Esophagus mucosa (tissue), 1 donor: Measurements from ENCODE around the gene PITX1. TPM values are rescaled to one million over a fixed set of nuclear protein-coding genes. Genes with fewer than 3 reads are reported as not detected.
"Not testable (repeated sequence)": the region's sequence is repeated elsewhere in the genome, so short reads cannot be mapped to it uniquely, and the experiment has no call there.

Experiments
- ATAC-seq: fragments of 200-7000 bp; cut with Tn5 transposase; one replicate; pipeline ENCODE4 v1.9.1; 2020
- total RNA-seq: library from RNA; stranded (reverse); gene quantifications from one replicate; pipeline ENCODE4 v1.2.4, GENCODE V29; 2023
- donor health status: DM: yes; HTN: yes; CAD: no.

The PITX1 gene
- total RNA-seq: 689 TPM

GRCh38 chr5:135033901-135034235 is at the start of gene PITX1:
TSS of gene PITX1 (minus strand) at chr5:135034228. CDS start at chr5:135033881, 347 bp downstream.
- ATAC-seq: no peak

GRCh38 chr5:135083334-135083733 is 49.3 kb upstream of the PITX1 start:
- not testable (repeated sequence) for ATAC-seq

- no peak for ATAC-seq
Measured at GRCh38 chr5:135081240-135081639, 47.2 kb upstream of the PITX1 start.

GRCh38 chr5:135079760-135080159 is 45.7 kb upstream of the PITX1 start:
- ATAC-seq: no peak

GRCh38 chr5:135079099-135079681 is 45.2 kb upstream of the PITX1 start:
- ATAC-seq: no peak

- ATAC-seq: no peak
Measured at GRCh38 chr5:135076801-135077200, 42.8 kb upstream of the PITX1 start.

- peak; percentile 70 for ATAC-seq
Measured at GRCh38 chr5:135076051-135076491, 42.0 kb upstream of the PITX1 start.

GRCh38 chr5:135075621-135076020 is 41.6 kb upstream of the PITX1 start:
- ATAC-seq: no peak

GRCh38 chr5:135073761-135074345 is 39.8 kb upstream of the PITX1 start:
- ATAC-seq: no peak

- peak; percentile 93 for ATAC-seq
Measured at GRCh38 chr5:135072387-135073281, 38.6 kb upstream of the PITX1 start.

- ATAC-seq: no peak
Measured at GRCh38 chr5:135071311-135071710, 37.3 kb upstream of the PITX1 start.

- ATAC-seq: no peak
Measured at GRCh38 chr5:135069895-135070657, 36.0 kb upstream of the PITX1 start.

- ATAC-seq: no peak
Measured at GRCh38 chr5:135069016-135069770, 35.2 kb upstream of the PITX1 start.

GRCh38 chr5:135067587-135067986 is 33.6 kb upstream of the PITX1 start:
- ATAC-seq: no peak

- no peak for ATAC-seq
Measured at GRCh38 chr5:135066781-135067180, 32.8 kb upstream of the PITX1 start.

- no peak for ATAC-seq
Measured at GRCh38 chr5:135065306-135066265, 31.6 kb upstream of the PITX1 start.

- ATAC-seq: no peak
Measured at GRCh38 chr5:135064235-135064570, 30.2 kb upstream of the PITX1 start.

- ATAC-seq: no peak
Measured at GRCh38 chr5:135063511-135064234, 29.6 kb upstream of the PITX1 start.

- ATAC-seq: no peak
Measured at GRCh38 chr5:135063056-135063445, 29.0 kb upstream of the PITX1 start.
